ENCODE data around the gene EXOSC7. TPM values are rescaled to one million over a fixed set of nuclear protein-coding genes. Genes with fewer than 3 reads are reported as not detected.

The EXOSC7 gene
- polyA plus RNA-seq, 1 donor from 2014 or later = 87.5 TPM

GRCh38 chr3:44996556-44996969 is 20.5 kb downstream of the EXOSC7 start:
- Histone ChIP-seq H3K9me3 (ENCODE audit: low read length) (no peaks in the 10 kb centered on the region), H3K79me2 (replicated peaks; ENCODE audit: insufficient read depth, low read length) (no peaks in the 10 kb centered on the region), H3K9me2 (ENCODE audit: insufficient read depth, low read length) (no peaks in the 10 kb centered on the region), H3F3A (ENCODE audit: insufficient read depth, low read length, poor library complexity, severe bottlenecking) (no peaks in the 10 kb centered on the region), H3K9ac (ENCODE audit: low read length) (no peak overlapping the region), H3K4me2 (ENCODE audit: low read length) (no peak overlapping the region), H3K36me3 (ENCODE audit: insufficient read depth, low read length) (peaks cover 4% of the 10 kb centered on the region), H4K20me1 (ENCODE audit: insufficient read depth) (no peaks in the 10 kb centered on the region), H3K4me3 (ENCODE audit: low read length) (no peak overlapping the region), H3K27ac (ENCODE audit: low read length) (no peak overlapping the region), H2AFZ (ENCODE audit: low read depth, low read length) (no peak overlapping the region), H3K27me3 (ENCODE audit: insufficient read depth, low read depth, low read length) (no peaks in the 10 kb centered on the region)
- TF ChIP-seq POLR2AphosphoS5 (IDR thresholded peaks at IDR 0.05) = no peak
- TF ChIP-seq, protein P1, sequence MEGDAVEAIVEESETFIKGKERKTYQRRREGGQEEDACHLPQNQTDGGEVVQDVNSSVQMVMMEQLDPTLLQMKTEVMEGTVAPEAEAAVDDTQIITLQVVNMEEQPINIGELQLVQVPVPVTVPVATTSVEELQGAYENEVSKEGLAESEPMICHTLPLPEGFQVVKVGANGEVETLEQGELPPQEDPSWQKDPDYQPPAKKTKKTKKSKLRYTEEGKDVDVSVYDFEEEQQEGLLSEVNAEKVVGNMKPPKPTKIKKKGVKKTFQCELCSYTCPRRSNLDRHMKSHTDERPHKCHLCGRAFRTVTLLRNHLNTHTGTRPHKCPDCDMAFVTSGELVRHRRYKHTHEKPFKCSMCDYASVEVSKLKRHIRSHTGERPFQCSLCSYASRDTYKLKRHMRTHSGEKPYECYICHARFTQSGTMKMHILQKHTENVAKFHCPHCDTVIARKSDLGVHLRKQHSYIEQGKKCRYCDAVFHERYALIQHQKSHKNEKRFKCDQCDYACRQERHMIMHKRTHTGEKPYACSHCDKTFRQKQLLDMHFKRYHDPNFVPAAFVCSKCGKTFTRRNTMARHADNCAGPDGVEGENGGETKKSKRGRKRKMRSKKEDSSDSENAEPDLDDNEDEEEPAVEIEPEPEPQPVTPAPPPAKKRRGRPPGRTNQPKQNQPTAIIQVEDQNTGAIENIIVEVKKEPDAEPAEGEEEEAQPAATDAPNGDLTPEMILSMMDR (IDR thresholded peaks at IDR 0.05; ENCODE audit: poor library complexity, severe bottlenecking) = no peak

- no peak overlapping the region for H3K4me3 ChIP-seq (ENCODE audit: low read length)
- no peak overlapping the region for H2AFZ ChIP-seq (ENCODE audit: low read depth, low read length)
- no peak for TF ChIP-seq SMC3 (conservative IDR thresholded peaks at IDR 0.05; ENCODE audit: poor library complexity)
- TF ChIP-seq, protein P2, sequence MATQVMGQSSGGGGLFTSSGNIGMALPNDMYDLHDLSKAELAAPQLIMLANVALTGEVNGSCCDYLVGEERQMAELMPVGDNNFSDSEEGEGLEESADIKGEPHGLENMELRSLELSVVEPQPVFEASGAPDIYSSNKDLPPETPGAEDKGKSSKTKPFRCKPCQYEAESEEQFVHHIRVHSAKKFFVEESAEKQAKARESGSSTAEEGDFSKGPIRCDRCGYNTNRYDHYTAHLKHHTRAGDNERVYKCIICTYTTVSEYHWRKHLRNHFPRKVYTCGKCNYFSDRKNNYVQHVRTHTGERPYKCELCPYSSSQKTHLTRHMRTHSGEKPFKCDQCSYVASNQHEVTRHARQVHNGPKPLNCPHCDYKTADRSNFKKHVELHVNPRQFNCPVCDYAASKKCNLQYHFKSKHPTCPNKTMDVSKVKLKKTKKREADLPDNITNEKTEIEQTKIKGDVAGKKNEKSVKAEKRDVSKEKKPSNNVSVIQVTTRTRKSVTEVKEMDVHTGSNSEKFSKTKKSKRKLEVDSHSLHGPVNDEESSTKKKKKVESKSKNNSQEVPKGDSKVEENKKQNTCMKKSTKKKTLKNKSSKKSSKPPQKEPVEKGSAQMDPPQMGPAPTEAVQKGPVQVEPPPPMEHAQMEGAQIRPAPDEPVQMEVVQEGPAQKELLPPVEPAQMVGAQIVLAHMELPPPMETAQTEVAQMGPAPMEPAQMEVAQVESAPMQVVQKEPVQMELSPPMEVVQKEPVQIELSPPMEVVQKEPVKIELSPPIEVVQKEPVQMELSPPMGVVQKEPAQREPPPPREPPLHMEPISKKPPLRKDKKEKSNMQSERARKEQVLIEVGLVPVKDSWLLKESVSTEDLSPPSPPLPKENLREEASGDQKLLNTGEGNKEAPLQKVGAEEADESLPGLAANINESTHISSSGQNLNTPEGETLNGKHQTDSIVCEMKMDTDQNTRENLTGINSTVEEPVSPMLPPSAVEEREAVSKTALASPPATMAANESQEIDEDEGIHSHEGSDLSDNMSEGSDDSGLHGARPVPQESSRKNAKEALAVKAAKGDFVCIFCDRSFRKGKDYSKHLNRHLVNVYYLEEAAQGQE (IDR thresholded peaks at IDR 0.05; ENCODE audit: borderline replicate concordance) = no peak
- TF ChIP-seq, protein P1 (IDR thresholded peaks at IDR 0.05; ENCODE audit: poor library complexity, severe bottlenecking) = no peak
- no peak for TF ChIP-seq EP300 (conservative IDR thresholded peaks at IDR 0.05; ENCODE audit: poor library complexity, severe bottlenecking)
- no peak for TF ChIP-seq TAF1 (IDR thresholded peaks at IDR 0.05; ENCODE audit: low read depth)
- H4K20me1 ChIP-seq (ENCODE audit: insufficient read depth) = no peaks in the 10 kb centered on the region
- no peak overlapping the region for H3K9ac ChIP-seq (ENCODE audit: low read length)
- no peaks in the 10 kb centered on the region for H3K79me2 ChIP-seq (replicated peaks; ENCODE audit: insufficient read depth, low read length)
- H3K27ac ChIP-seq (ENCODE audit: low read length) = no peak overlapping the region
- no peaks in the 10 kb centered on the region for H3K9me3 ChIP-seq (ENCODE audit: low read length)
- H3K9me2 ChIP-seq (ENCODE audit: insufficient read depth, low read length) = no peaks in the 10 kb centered on the region
- H3F3A ChIP-seq (ENCODE audit: insufficient read depth, low read length, poor library complexity, severe bottlenecking) = no peaks in the 10 kb centered on the region
- no peaks in the 10 kb centered on the region for H3K27me3 ChIP-seq (ENCODE audit: insufficient read depth, low read depth, low read length)
- H3K4me2 ChIP-seq (ENCODE audit: low read length) = no peak overlapping the region
- peaks cover 4% of the 10 kb centered on the region for H3K36me3 ChIP-seq (ENCODE audit: insufficient read depth, low read length)
Observed at GRCh38 chr3:44999782-45000181, 23.7 kb downstream of the EXOSC7 start.

- Histone ChIP-seq H3K27ac (ENCODE audit: low read length) (no peak overlapping the region), H3K4me3 (ENCODE audit: low read length) (no peak overlapping the region), H3K79me2 (replicated peaks; ENCODE audit: insufficient read depth, low read length) (no peaks in the 10 kb centered on the region), H3K36me3 (ENCODE audit: insufficient read depth, low read length) (peaks cover 13% of the 10 kb centered on the region), H4K20me1 (ENCODE audit: insufficient read depth) (no peaks in the 10 kb centered on the region), H3K27me3 (ENCODE audit: insufficient read depth, low read depth, low read length) (no peaks in the 10 kb centered on the region), H2AFZ (ENCODE audit: low read depth, low read length) (no peak overlapping the region), H3K9ac (ENCODE audit: low read length) (no peak overlapping the region), H3F3A (ENCODE audit: insufficient read depth, low read length, poor library complexity, severe bottlenecking) (no peaks in the 10 kb centered on the region), H3K4me2 (ENCODE audit: low read length) (no peak overlapping the region), H3K9me2 (ENCODE audit: insufficient read depth, low read length) (no peaks in the 10 kb centered on the region), H3K9me3 (ENCODE audit: low read length) (peaks cover 9% of the 10 kb centered on the region)
- TF ChIP-seq EZH2 (IDR thresholded peaks at IDR 0.05; ENCODE audit: borderline replicate concordance, insufficient read depth, low read length, poor library complexity, severe bottlenecking) (no peak), SMC3 (conservative IDR thresholded peaks at IDR 0.05; ENCODE audit: poor library complexity) (no peak), TAF1 (IDR thresholded peaks at IDR 0.05; ENCODE audit: low read depth) (no peak), POLR2AphosphoS5 (IDR thresholded peaks at IDR 0.05) (no peak), EP300 (conservative IDR thresholded peaks at IDR 0.05; ENCODE audit: poor library complexity, severe bottlenecking) (no peak), MXI1 (conservative IDR thresholded peaks at IDR 0.05; ENCODE audit: poor library complexity, severe bottlenecking) (no peak), RAD21 (conservative IDR thresholded peaks at IDR 0.05) (no peak)
- TF ChIP-seq, protein P1 (IDR thresholded peaks at IDR 0.05; ENCODE audit: poor library complexity, severe bottlenecking) = no peak
Observed at GRCh38 chr3:45000823-45001222, 24.8 kb downstream of the EXOSC7 start.
